Kidney glomerular epithelial cell (primary cell): ENCODE results near the gene NKX6-1.

Experiments
- DNase-seq: peaks from one replicate; lab custom pipeline; 2025; lab: John Stamatoyannopoulos, UW

Gene NKX6-1

GRCh38 chr4:84498935-84499623, at the start of gene NKX6-1:
Gene NKX6-1, minus strand, starts transcription at chr4:84499292. Its CDS starts 1,064 bp downstream, at chr4:84498228.
- peak; percentile 44 for DNase-seq

GRCh38 chr4:84547211-84547610, 48.1 kb upstream of the NKX6-1 start:
- no peak for DNase-seq

- DNase-seq = no peak
These were observed 46.0 kb upstream of the NKX6-1 start for GRCh38 chr4:84545093-84545492.

GRCh38 chr4:84535901-84536300, 36.8 kb upstream of the NKX6-1 start:
- DNase-seq = no peak

GRCh38 chr4:84531689-84532088, 32.6 kb upstream of the NKX6-1 start:
- DNase-seq = peak; percentile 17

GRCh38 chr4:84530871-84531270, 31.8 kb upstream of the NKX6-1 start:
- no peak for DNase-seq

GRCh38 chr4:84530454-84530853, 31.4 kb upstream of the NKX6-1 start:
- no peak for DNase-seq

GRCh38 chr4:84529169-84529751, 30.2 kb upstream of the NKX6-1 start:
- DNase-seq = peak; percentile 25

- no peak for DNase-seq
These were observed 28.3 kb upstream of the NKX6-1 start for GRCh38 chr4:84527391-84527790.

GRCh38 chr4:84515075-84515474, 16.0 kb upstream of the NKX6-1 start:
- no peak for DNase-seq

- no peak for DNase-seq
These were observed 13.2 kb upstream of the NKX6-1 start for GRCh38 chr4:84512277-84512676.

- DNase-seq = no peak
These were observed 12.6 kb upstream of the NKX6-1 start for GRCh38 chr4:84511703-84512102.

GRCh38 chr4:84507941-84508340, 8.8 kb upstream of the NKX6-1 start:
- no peak for DNase-seq

GRCh38 chr4:84504821-84505220, 5.7 kb upstream of the NKX6-1 start:
- DNase-seq = no peak

GRCh38 chr4:84503495-84504437, 4.7 kb upstream of the NKX6-1 start:
- DNase-seq = peak; percentile 43

GRCh38 chr4:84502955-84503373, 3.9 kb upstream of the NKX6-1 start:
- no peak for DNase-seq

- no peak for DNase-seq
These were observed 3.4 kb upstream of the NKX6-1 start for GRCh38 chr4:84502333-84502954.

- no peak for DNase-seq
These were observed 2.7 kb upstream of the NKX6-1 start for GRCh38 chr4:84501721-84502267.

GRCh38 chr4:84501202-84501503, 2.1 kb upstream of the NKX6-1 start:
- no peak for DNase-seq

GRCh38 chr4:84500386-84501201, 1.5 kb upstream of the NKX6-1 start:
- DNase-seq = no peak

- DNase-seq = no peak
These were observed 511 bp upstream of the NKX6-1 start for GRCh38 chr4:84499624-84499982.
